NCI-H510A (cell line): ENCODE results near the gene SHANK1.
"Not testable (repeated sequence)": the region's sequence is repeated elsewhere in the genome, so short reads cannot be mapped to it uniquely, and the experiment has no call there.

Experiments
- DNase-seq: peaks from one replicate; lab custom pipeline; 2025; lab: John Stamatoyannopoulos, UW

Gene SHANK1

GRCh38 chr19:50633973-50634372 is 85.6 kb downstream of the SHANK1 start:
- no peak for DNase-seq

DNA sequence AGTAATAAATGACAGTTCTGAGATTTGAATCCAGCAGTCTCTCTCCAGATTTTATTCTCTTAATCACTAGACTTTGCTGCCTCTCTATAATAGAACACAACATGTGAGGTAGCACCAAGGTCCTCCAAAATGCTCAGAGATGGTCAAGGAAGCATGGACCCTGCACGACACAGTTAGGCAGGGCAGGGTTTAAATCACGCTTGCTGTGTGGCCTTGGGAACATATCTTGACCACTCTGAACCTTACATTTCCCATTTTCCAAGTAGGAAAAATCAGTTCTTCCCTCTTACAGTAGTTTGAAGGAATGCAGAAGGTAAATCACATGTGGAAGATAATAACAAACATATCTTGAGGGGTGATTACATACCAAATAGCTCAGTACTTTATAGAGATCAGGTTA is 86.2 kb downstream of the SHANK1 start:
- no peak for DNase-seq

GRCh38 chr19:50632151-50632835 is 87.3 kb downstream of the SHANK1 start:
- DNase-seq, result no peak

GRCh38 chr19:50629801-50630200 is 89.8 kb downstream of the SHANK1 start:
- no peak for DNase-seq

GRCh38 chr19:50629194-50629593 is 90.4 kb downstream of the SHANK1 start:
- DNase-seq, result no peak

GRCh38 chr19:50628551-50628950 is 91.1 kb downstream of the SHANK1 start:
- no peak for DNase-seq

- no peak for DNase-seq
Observed at GRCh38 chr19:50628146-50628545, 91.5 kb downstream of the SHANK1 start.

- DNase-seq, result no peak
Observed at GRCh38 chr19:50626795-50627194, 92.8 kb downstream of the SHANK1 start.

DNA sequence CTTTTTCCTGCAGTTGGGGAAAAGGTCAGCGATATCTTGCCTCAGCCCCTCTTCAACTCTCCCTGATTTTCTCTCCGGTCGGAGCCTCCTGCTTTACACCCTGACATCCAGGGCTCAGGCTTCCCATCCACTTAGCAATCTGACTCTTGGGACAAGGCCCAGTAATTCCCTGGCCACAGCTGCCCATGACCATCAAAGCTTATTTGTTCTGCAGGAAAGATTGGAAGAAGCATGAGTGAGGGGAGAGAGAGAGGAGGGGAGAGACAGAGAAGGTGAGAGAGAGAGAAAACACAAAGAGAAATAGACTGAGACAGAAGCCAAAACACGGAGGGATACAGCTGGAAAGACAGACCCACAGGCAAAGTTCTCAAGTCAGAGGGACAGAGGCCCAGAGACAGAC is 93.6 kb downstream of the SHANK1 start:
- DNase-seq, result no peak

GRCh38 chr19:50624949-50625600 is 94.5 kb downstream of the SHANK1 start:
- DNase-seq, result no peak

DNA sequence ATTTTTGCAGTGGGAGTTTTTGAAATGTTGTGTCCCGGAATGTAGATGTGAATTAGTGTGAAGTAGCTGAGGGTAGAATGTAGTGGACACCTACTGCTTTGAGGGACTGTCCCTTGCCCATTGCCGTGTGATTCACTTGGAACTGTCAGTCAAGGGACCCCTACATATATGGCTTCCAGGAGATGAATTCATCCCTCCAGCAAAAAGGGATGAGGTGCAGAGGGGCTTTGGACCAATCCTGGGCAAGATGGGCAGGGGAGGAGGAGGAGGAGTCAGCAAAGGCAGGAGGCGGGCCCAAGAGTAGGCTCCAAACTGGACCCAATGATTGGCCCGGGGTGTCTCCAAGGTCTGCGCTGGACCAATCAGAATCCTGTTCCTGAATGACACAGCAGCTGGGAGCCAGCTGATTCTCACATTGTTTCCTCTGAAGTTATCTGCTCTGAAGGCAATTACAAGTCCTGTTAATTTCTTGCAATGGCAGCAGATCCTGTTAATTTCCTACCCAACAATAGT is 99.2 kb downstream of the SHANK1 start:
- DNase-seq, result not testable (repeated sequence)

DNA sequence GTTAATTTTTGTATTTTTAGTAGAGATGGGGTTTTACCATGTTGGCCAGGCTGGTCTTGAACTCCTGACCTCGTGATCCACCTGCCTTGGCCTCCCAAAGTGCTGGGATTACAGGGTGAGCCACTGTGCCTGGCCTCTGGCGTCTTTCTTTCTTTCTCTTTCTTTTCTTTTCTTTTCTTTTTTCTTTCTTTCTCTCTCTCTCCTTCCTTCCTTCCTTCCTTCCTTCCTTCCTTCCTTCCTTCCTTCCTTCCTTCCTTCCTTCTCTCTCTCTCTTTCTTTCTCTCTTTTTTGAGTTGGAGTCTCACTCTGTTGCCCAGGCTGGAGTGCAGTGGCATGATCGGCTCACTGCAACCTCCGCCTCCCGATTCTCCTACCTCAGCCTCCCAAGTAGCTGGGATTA is 100.4 kb downstream of the SHANK1 start:
- DNase-seq, result not testable (repeated sequence)

DNA sequence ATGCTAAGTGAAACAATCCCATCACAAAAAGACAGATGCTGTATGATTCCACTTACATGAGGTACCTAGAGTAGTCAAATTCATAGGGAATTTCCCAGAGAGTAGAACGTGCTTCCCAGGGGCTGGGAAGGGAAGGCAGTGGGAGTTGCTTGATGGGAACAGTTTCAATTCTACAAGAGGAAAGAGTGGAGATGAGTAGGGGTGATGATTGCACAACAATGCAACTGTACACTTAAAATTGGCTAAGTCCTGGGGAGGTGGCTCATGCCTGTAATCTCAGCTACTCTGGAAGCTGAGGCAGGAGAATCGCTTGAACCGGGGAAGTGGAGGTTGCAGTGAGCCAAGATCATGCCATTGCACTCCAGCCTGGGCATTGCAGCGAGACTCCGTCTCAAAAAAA is 101.2 kb downstream of the SHANK1 start:
- DNase-seq, result not testable (repeated sequence)

DNA sequence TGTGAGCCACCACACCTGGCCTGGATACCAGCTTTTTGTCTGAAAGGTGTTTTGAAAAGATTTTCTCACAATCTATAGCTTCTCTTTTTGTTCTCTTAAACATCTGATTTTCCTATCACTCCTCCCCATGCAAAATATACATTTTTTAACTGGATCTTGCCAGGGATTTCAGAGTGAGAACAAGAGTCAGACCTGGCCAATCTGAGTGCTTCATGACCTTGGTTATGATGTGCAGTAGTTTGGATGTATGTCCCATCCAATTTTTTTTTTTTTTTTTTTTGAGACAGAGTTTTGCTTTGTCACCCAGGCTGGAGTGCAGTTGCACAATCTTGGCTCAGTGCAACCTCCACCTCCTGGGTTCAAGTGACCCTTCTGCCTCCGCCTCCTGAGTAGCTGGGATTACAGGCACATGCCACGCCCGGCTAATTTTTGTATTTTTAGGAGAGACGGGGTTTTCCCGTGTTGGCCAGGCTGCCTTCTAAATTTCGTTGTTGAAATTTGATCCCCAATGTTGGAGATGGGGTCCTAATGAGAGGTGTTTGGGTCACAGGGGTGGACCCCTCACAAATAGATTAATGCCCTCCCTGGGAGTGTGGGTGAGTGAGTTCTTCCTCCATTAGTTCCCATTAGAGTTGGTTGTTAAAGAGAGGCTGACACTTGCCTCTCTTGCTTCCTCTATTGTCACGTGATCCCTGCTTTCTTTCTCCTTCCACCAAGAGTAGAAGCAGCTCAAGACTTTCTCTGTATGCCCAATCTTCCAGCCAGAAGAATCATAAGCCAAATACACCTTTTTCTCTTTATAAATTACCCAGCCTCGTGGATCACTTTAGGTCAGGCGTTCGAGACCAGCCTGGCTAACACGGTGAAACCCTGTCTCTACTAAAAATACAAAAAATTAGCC is 106.8 kb downstream of the SHANK1 start:
- DNase-seq, result not testable (repeated sequence)
